Measurements from ENCODE around the gene RCN1.
"Not testable (repeated sequence)": the region's sequence is repeated elsewhere in the genome, so short reads cannot be mapped to it uniquely, and the experiment has no call there.

RCN1 gene

DNA sequence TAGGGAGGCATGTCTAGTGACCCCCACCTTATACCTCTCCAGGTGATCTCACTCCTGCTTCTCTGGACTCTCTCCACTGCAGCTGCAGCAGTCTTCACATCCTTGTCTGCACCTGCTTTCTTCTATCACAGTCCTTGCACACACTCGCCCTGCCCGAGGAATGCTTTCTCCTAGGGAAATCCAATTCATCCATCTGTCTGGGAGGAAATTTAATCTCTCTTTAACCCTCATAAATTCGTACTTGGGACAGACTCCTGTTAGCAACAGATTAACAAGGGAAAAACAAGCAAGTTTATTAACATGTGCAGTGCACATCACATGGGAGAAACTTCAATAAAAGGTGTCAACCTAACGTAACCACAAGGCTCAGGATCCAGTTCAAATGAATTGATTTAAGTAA, 11.3 kb upstream of the RCN1 start:
- DNase-seq (ENCODE audit: low read depth): no peak

DNA sequence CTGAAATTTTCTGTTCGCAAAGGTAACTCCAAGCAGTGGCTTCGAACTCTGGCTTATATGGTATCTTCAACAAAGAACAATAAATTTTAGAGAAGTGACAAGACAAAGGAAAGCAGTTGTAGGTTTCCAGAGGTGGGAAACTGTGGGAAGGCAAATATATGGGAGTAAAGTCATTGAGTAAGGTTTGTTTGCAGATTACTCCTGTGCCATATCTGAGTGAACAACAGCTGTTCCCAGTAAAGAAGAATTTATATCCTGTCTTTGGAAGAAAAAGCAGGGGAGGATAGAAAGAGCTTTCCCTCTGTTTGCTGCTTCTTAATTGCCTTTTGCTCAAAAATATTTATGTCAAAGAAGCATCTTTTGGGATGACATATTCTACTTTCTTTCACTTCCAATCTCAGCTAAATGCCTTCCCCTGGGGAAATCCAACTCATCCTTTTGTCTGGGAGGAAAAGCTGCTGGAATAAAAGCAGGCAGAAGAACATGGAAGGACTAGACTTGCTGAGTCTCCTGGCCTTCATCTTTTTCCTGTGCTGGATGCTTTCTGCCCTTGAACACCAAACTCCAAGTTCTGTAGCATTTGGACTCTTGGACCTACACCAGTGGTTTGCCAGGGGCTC, 10.4 kb upstream of the RCN1 start:
- no peak for DNase-seq (ENCODE audit: low read depth)

DNA sequence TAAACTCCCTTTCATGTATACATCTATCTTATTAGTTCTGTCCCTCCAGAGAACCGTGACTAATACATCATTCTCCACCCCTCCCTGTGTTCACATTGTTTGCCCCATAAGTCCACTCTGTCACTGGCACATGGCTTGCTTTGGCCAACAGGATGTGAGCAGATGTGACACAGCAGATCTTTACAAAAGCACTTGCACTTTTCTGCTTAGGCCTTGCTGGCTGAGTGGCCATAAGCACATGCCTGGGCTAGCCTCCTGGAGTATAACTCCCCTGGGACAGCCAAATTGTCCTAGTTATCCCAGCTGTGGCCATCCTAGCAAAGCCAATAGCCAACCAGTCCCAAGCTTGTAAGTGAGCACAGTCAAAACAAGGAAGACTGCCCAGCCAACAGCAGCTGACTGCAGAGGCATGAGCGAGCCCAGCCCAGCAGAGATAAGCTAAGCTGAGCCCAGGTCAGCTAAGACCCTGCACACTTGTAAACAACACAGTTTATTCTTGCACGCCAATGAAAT, 9.7 kb upstream of the RCN1 start:
- DNase-seq (ENCODE audit: low read depth): no peak

GRCh38 chr11:32081901-32082300, 9.0 kb upstream of the RCN1 start:
- no peak for DNase-seq (ENCODE audit: low read depth)

DNA sequence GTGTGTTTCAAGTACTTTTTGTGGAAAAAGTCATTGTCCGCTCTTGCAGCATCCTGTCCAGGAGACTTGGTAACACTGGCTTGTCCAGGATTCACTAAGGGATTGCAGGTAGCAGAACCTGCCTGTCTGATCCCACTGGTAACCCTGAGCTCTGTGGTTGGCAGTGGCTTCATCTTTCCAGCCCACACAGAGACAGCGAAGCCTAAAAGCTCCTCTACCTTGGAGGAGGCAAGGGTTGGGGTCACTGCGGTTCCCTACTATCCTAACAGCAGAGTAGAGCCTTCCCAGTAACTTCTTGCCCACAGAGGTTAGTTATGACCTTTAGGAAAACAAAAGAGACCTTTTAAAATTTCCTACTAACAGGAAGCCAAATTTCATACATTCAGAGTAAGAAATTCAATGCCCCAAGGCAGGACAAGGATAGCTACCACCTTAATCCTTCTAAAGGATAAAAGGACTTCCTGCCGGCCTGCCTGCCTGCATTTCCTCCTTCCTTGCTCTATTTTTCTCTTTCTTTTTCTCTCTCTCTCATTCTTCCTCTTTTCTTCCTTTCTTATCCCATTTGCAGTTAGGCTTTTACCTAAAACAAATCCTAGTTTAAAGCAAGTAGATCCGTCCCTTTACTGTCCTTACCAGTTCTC, 8.4 kb upstream of the RCN1 start:
- DNase-seq (ENCODE audit: low read depth): no peak

DNA sequence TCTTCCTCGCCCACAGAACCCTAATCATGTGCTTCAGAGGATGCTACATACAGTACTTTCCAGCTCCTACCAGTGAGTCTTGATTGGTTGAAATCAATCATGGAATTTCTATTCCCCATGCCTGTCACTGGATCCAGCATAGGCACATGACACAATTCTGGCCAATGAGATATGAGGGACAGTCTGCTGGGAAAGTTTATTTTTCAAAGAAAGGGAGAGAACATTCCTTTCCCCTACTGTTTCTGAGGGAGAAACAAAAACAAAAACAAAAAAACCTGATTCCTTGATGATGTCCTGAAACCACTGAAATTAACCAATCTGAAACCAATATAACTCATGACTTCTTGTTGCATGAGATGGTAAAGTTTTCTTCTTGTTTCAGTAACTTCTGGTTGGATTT, 3.3 kb upstream of the RCN1 start:
- no peak for DNase-seq (ENCODE audit: low read depth)

- DNase-seq (ENCODE audit: low read depth): no peak
Measured at GRCh38 chr11:32088117-32088941, 2.5 kb upstream of the RCN1 start.

DNA sequence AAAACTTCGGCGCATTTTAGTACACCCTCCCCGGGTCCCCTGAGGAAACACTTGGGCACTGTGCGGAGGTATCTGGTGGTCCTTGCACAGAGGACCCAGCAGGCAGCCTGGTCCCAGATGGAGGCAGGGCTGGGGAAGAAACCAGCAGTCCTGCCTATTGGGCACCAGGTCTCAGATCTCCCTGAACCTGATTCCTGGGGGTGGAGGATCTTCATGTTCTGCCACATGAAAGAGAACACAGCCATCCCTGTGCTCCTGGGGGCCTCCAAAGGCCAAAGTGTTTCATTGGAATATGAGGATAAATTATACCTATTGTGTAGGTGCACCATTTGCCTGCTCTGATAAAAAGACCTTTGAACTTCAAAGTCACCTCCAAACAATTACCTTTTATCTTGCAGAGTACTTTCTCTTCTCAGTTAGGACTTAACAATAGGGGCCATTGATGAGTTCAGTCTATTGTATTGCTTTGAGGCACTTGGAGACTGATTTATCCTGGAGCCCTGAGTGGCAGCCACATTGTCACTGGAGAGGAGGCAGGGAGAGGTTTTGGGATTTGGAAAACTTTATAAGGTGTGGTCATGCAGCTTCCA, 1.8 kb downstream of the RCN1 start:
- DNase-seq (ENCODE audit: low read depth): no peak

DNA sequence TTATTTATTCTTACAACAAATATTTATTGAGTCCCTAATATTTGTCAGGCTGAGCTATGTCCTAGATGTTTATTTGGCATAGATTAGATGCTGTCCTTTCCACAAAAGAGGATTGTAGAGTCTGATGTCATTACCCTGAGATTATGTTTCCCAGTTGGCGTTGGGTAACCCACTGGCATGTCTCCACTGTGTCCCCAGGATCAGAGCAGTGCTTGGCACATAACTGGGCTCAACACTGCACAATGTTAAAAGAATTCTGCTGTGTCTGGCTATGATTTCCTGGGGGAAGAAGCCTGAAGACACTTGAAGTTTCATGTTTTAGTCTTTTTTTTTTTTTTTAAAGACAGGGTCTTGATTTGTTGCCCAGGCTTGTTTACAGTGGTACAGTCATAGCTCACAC, 4.0 kb downstream of the RCN1 start:
- DNase-seq (ENCODE audit: low read depth): no peak

DNA sequence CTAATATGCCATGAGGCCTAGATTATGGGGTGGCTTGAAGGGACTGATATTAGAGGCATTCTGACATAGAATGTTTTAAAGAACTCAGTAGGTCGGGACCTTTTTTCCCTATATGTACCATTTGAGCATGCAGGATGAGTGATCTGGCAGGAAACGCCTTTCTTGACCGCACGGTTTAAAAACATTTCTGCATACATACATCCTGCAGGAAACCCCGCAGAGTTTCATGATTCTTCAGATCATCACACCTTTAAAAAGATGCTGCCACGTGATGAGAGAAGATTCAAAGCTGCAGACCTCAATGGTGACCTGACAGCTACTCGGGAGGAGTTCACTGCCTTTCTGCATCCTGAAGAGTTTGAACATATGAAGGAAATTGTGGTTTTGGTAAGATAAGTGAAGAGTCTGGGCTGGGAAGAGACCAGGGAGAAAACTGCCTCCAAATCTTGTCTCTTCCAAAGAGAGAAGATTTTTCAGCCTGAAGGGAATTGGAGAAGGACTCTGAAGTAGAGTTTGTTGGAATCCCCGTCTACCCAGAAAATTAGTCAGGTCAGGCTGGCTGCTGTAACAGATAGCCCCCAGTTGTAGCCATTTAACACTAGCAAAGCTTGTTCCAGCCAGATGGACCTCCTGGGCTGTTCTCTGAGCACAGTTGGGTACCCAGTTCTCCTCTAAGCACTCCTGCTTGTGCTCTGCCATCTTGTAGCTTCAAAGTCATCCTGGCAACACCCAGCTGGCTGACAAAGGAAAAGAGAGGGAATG, 7.4 kb downstream of the RCN1 start:
- DNase-seq (ENCODE audit: low read depth): no peak

- no peak for DNase-seq (ENCODE audit: low read depth)
Measured at GRCh38 chr11:32099516-32099915, 8.6 kb downstream of the RCN1 start.

DNA sequence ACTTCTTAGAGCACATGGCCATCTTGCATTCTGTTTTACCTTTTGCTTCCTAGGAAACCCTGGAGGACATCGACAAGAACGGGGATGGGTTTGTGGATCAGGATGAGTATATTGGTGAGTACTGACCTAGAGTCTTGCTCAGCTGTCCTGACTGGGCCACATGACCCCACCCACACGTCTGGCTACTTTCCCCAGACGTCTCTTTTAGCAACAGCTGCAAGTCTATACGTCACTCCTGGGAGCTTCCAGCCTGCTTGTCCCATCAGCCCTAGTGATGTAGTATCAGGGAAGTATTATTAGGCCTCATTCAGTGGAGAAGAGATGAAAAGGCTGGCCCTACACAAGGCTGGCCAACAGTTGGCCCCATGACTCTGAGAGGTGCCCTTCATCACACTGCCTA, 9.6 kb downstream of the RCN1 start:
- DNase-seq (ENCODE audit: low read depth): no peak

- no peak for DNase-seq (ENCODE audit: low read depth)
Measured at GRCh38 chr11:32101791-32102190, 10.9 kb downstream of the RCN1 start.

DNA sequence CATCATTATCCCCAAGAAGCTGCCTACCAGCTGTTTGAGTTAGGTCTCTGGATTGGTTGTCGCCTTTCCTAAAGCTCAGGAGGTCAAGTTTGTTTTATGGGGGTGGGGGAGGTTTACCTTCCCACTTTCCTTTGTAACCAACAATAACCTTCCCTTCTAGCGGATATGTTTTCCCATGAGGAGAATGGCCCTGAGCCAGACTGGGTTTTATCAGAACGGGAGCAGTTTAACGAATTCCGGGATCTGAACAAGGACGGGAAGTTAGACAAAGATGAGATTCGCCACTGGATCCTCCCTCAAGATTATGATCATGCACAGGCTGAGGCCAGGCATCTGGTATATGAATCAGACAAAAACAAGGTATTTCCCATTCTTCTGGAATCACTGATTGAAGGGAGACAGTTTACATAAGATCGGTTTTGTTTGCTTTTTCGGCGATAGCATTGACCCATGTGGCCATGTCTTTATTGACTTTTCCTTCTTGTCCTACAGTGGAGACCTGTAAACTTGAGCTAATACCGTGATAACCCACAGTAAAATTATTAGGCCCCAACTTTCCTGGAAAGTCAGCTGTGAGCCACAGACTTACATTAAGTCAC, 12.3 kb downstream of the RCN1 start:
- DNase-seq (ENCODE audit: low read depth): not testable (repeated sequence)

DNA sequence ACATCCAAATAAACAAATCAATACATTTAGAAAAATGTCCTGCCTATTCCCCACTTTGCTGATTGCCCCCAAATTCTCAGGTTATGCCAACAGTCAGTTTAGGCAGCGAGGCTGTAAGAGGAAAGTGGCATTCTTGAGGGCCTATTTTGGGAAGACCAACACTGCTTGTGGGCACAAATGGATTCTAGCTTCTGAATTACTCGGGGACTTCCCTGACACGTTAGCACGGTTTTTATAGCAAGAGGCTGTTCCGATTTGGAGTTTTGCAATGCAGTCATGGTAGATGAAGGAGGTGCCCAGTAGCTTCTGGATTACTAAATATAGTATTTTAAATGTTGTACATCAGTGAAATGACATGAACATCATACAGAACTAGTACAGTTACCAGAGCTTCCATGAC, 13.1 kb downstream of the RCN1 start:
- DNase-seq (ENCODE audit: low read depth): no peak

DNA sequence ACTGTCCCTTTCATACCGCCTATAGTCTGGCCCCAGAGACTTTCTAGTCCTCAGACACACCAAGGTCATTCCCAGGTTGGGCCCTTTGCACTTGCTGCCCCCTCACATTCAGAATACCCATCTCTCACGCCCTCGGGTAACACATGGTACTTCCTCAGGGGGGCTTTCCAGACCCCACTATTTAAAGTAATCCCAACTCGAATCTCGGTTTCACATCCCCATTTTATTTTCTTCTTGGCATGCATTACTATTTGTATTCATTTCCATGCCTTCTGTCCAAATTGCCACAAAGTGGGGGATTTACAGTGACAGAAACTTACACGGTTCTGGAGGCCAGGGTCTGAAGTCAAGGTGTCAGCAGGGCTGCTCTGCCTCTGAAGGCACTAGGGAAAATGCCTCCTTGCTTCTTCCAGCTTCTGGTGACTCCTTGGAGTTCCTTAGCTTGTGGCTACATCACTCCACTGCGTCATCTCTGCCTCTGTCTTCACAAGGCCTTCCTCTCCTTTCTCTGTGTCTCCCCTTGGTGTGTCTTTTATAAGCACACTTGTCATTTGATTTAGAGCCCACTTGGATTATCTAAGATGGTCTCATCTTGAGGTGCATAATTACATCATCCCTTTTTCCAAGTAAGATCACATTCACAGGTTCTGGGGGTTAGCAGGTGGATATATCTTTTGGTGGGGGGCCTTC, 15.1 kb downstream of the RCN1 start:
- DNase-seq (ENCODE audit: low read depth): no peak

DNA sequence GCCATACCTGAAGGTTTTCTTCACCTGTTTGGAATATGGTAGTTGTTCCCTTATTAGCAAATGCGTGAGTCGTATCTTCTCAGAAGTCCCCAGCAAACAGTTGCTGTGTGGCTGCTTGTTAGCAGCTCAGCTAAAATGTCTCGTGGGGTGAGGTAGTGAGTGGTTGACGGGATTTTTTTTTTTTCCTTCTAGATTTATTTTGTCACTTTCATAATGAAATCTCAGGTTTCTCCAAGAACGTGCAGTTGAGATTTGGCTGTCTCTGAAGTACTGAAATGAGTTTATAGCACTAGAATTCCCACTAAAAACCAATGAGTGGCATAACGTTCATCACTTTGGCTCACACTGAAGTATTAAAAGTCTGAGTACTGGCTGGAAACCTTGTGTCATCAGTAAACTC, 16.8 kb downstream of the RCN1 start:
- no peak for DNase-seq (ENCODE audit: low read depth)

- no peak for DNase-seq (ENCODE audit: low read depth)
Measured at GRCh38 chr11:32108576-32108975, 17.7 kb downstream of the RCN1 start.

- DNase-seq (ENCODE audit: low read depth): no peak
Measured at GRCh38 chr11:32109138-32109537, 18.3 kb downstream of the RCN1 start.

GRCh38 chr11:32109592-32109991, 18.7 kb downstream of the RCN1 start:
- DNase-seq (ENCODE audit: low read depth): no peak

DNA sequence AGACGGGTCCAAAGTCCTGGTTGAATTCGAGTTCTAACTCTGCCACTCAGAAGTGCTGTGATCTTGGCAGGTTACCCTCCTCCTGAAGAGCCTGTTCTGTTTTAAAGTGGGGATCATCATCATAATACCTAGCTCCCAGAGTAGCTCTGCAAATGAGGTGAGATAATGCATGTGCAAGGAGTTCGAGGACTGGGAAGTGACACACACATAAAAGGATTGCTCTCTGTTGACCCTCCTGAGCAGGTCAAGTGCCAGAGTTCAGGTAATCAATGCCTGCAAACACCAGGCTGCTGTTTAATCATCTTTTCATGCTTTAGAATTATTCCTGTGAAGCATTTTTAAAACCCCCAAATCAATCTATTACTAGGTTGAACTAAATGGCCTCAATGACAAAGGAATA, 19.9 kb downstream of the RCN1 start:
- DNase-seq (ENCODE audit: low read depth): no peak

Measured in stimulated activated CD8-positive, alpha-beta memory T cell treated with anti-CD3 and anti-CD28 coated beads, Interleukin-15, amount 100 ng/mL, for 24 hours (primary cell).